Sigmoid colon (tissue), 7 donors: ENCODE measurements around the gene SPATC1L. TPM values are rescaled to one million over a fixed set of nuclear protein-coding genes. Genes with fewer than 3 reads are reported as not detected.
A peak's percentile ranks its signal among the peaks of the same experiment; 100 is the strongest.

Experiments
- DNase-seq: peaks from one replicate; pipeline ENCODE4 v3.0.0-alpha.2; 2019
- H3K27ac ChIP-seq, 4 donors: fragments of 200-600 bp; sonication (generic); one replicate each; pipeline ENCODE4 v1.5.1; 2016 to 2019; ENCODE audit warnings: mild to moderate bottlenecking in 1 of 4
- H3K27me3 ChIP-seq, 3 donors: fragments of 200-600 bp; sonication (generic); one replicate each; pipeline ENCODE4 v1.5.1; 2019; ENCODE audit warnings: mild to moderate bottlenecking in 1 of 3
- H3K36me3 ChIP-seq, 4 donors: fragments of 200-600 bp; sonication (generic); one replicate each; pipeline ENCODE4 v1.5.1; 2016 to 2019
- H3K4me1 ChIP-seq, 4 donors: fragments of 200-600 bp; sonication (generic); one replicate each; pipeline ENCODE4 v1.5.1; 2017 to 2019
- H3K4me3 ChIP-seq, 4 donors: fragments of 200-600 bp; sonication (generic); one replicate each; pipeline ENCODE4 v1.5.1; 2017 to 2019; ENCODE audit warnings: mild to moderate bottlenecking in 2 of 4, moderate library complexity in 1 of 4
- H3K9me3 ChIP-seq, 4 donors: fragments of 200-600 bp in 3 of 4; sonication (generic) in 3 of 4; one replicate each; pipeline versions ENCODE4 v1.5.1 to v1.6.1; 2013 to 2019
- EP300 ChIP-seq, 4 donors: sonication (generic); formaldehyde crosslinking; IDR thresholded peaks; one replicate each; pipeline ENCODE4 v1.6.1; 2017; ENCODE audit warnings: antibody characterized with exemption in 4 of 4
- POLR2A ChIP-seq, 2 donors: fragments of 450-650 bp; IDR thresholded peaks; one replicate each; pipeline ENCODE4 v1.6.1; 2016; ENCODE audit warnings: antibody characterized with exemption in 2 of 2, mild to moderate bottlenecking in 2 of 2, moderate library complexity in 2 of 2
- POLR2AphosphoS5 ChIP-seq, 4 donors: sonication (generic); formaldehyde crosslinking; IDR thresholded peaks; one replicate each; pipeline ENCODE4 v1.6.1; 2017; ENCODE audit warnings: antibody characterized with exemption in 4 of 4
- WGBS, 2 donors: extraction: QIAGEN DNeasy Blood & Tissue Kit; methylation state at CpG; one replicate each; pipeline ENCODE4 v1.1.7; 2013; 5-methylcytosine and 5-hydroxymethylcytosine counted together
- intact Hi-C: fragments of 100-400 bp; cut with DNase I; formaldehyde crosslinking; loops from one replicate; pipeline ENCODE4 v1.15.1; 2023
- polyA plus RNA-seq, 3 donors: library from polyadenylated mRNA; stranded (reverse); fragments of 200-250 nt; gene quantifications; one replicate each; pipeline ENCODE4 v1.2.3, GENCODE V29; 2013
- total RNA-seq, 4 donors: library from RNA; depleted of rRNA; stranded (reverse); fragments of >200 nt; gene quantifications; one replicate each; pipeline ENCODE4 v1.1.0, GENCODE V29; 2016
- TF ChIP-seq, protein P1 (sequence below), 4 experiments: fragments of 450-650 bp in 3 of 4; fragments of 200-600 bp in 1 of 4; IDR thresholded peaks; one replicate each; pipeline ENCODE4 v1.5.1; 2016 to 2019; ENCODE audit warnings: antibody characterized with exemption in 4 of 4, mild to moderate bottlenecking in 3 of 4, moderate library complexity in 2 of 4
- donor health status: healthy with polysubstance abuse.
- donor health status: Bipolar disorder and iron deficiency.
- donor health status: healthy.

The SPATC1L gene
- total and polyA plus RNA-seq, 7 donors: 0.95 to 18.3 (median 7.8) TPM

DNA sequence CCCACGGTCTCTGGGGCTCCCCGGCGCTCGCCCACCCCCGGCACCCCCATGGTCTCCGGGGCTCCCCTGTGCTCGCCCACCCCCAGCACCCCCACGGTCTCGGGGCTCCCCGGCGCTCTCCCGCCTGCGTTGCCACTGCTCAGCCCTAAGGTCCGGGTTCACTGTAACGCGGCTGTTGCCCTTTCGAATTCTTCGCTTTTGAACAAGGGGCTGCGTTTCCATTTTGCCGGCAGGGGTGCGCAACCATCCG, 23.7 kb downstream of the SPATC1L start:
- Histone ChIP-seq H3K9me3 (no peaks in the 10 kb centered on the region), H3K4me1 (peaks cover 0 to 14% (median 0%) of the 10 kb centered on the region in 4 donors), H3K27ac (no peak overlapping the region), H3K4me3 (no peak overlapping the region), H3K36me3 (no peaks in the 10 kb centered on the region), H3K27me3 (peaks cover 0 to 36% (median 0%) of the 10 kb centered on the region in 3 donors)
- peak; percentile 56 for DNase-seq
- 90 to 95% methylated on average over 22 of the region's 22 CpGs for WGBS, 2 donors
- intact Hi-C loops: no loop called here
- no peak for TF ChIP-seq EP300 (IDR thresholded peaks at IDR 0.05)
- TF ChIP-seq, protein P1, sequence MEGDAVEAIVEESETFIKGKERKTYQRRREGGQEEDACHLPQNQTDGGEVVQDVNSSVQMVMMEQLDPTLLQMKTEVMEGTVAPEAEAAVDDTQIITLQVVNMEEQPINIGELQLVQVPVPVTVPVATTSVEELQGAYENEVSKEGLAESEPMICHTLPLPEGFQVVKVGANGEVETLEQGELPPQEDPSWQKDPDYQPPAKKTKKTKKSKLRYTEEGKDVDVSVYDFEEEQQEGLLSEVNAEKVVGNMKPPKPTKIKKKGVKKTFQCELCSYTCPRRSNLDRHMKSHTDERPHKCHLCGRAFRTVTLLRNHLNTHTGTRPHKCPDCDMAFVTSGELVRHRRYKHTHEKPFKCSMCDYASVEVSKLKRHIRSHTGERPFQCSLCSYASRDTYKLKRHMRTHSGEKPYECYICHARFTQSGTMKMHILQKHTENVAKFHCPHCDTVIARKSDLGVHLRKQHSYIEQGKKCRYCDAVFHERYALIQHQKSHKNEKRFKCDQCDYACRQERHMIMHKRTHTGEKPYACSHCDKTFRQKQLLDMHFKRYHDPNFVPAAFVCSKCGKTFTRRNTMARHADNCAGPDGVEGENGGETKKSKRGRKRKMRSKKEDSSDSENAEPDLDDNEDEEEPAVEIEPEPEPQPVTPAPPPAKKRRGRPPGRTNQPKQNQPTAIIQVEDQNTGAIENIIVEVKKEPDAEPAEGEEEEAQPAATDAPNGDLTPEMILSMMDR (IDR thresholded peaks at IDR 0.05): no peak
- TF ChIP-seq POLR2AphosphoS5 (IDR thresholded peaks at IDR 0.05): no peak
- TF ChIP-seq POLR2A (IDR thresholded peaks at IDR 0.05): no peak

DNA sequence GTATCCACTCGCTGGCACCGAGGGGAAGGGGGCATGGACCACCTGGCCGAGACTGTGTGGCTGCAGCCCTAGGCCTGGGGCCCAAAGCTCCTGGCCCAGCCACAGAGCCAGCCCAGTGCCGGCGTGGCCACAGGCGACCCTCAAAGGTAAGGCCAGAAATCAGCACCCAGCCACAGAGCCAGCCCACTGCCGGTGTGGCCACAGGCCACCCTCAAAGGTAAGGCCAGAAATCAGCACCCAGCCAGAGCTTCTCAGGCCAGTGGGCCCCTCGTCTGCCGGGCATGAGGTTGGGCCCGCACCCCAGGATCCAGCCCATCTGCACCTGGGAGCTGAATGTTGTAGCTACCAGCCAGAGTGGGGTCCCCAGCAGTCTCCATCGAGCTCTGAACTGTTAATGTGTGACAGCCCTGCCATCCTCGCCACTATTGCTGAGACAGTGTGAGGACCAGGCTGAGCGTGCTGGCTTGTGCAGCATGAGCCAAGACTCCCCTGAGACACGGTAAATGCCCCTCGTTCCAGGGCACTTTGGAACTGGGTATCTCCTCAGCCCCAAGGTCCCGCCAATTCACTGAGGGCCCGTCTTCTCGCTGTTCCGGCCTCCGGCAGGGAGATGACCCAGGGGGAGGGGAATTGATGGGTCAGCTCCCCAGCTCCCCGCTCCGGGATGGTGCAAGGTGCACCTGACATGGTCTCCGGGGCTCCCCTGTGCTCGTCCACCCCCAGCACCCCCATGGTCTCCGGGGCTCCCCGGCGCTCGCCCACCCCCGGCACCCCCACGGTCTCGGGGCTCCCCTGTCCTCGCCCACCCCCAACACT, 24.2 kb downstream of the SPATC1L start:
- peak; percentile 51 for DNase-seq
- WGBS, 2 donors: 92 to 93% methylated on average over 32 of the region's 32 CpGs
- H3K4me3 ChIP-seq: no peak overlapping the region

DNA sequence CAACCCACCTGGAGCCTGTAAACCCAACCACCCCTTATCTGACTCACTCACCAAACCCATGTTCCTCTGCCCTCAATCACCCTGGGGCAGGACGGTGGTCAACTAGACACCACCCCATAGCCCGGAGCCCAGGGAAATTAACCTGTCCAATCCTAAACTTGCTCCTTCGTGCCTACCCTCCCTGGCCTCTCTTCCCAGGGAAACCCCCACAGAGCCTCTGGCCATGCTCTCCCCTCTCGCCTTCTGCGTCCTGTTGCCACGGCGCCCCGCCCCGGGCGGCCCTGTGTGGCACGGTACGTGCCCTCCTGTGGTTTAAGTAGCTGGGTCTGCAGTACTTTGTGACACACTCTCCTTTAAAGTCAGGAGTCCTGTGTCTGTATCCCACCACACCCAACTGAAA, 24.9 kb downstream of the SPATC1L start:
- TF ChIP-seq EP300 (IDR thresholded peaks at IDR 0.05) (no peak), POLR2AphosphoS5 (IDR thresholded peaks at IDR 0.05) (no peak), POLR2A (IDR thresholded peaks at IDR 0.05) (no peak)
- TF ChIP-seq, protein P1 (IDR thresholded peaks at IDR 0.05): no peak
- Histone ChIP-seq H3K36me3 (no peaks in the 10 kb centered on the region), H3K9me3 (no peaks in the 10 kb centered on the region), H3K4me1 (peaks cover 0 to 14% (median 0%) of the 10 kb centered on the region in 4 donors), H3K27ac (no peak overlapping the region), H3K4me3 (no peak overlapping the region), H3K27me3 (peaks cover 0 to 33% (median 0%) of the 10 kb centered on the region in 3 donors)
- WGBS, 2 donors: 94 to 96% methylated on average over 12 of the region's 12 CpGs
- DNase-seq: peak; percentile 58
- intact Hi-C loops: no loop called here

More for the DNA sequence above, 24.2 kb downstream of the SPATC1L start:
- peaks cover 0 to 36% (median 0%) of the 10 kb centered on the region in 3 donors for H3K27me3 ChIP-seq
- no peaks in the 10 kb centered on the region for H3K36me3 ChIP-seq
- peaks cover 0 to 14% (median 0%) of the 10 kb centered on the region in 4 donors for H3K4me1 ChIP-seq
- intact Hi-C loops: no loop called here
- TF ChIP-seq POLR2A (IDR thresholded peaks at IDR 0.05): no peak
- TF ChIP-seq EP300 (IDR thresholded peaks at IDR 0.05): no peak
- TF ChIP-seq, protein P1 (IDR thresholded peaks at IDR 0.05): no peak
- H3K27ac ChIP-seq: no peak overlapping the region
- no peaks in the 10 kb centered on the region for H3K9me3 ChIP-seq

DNA sequence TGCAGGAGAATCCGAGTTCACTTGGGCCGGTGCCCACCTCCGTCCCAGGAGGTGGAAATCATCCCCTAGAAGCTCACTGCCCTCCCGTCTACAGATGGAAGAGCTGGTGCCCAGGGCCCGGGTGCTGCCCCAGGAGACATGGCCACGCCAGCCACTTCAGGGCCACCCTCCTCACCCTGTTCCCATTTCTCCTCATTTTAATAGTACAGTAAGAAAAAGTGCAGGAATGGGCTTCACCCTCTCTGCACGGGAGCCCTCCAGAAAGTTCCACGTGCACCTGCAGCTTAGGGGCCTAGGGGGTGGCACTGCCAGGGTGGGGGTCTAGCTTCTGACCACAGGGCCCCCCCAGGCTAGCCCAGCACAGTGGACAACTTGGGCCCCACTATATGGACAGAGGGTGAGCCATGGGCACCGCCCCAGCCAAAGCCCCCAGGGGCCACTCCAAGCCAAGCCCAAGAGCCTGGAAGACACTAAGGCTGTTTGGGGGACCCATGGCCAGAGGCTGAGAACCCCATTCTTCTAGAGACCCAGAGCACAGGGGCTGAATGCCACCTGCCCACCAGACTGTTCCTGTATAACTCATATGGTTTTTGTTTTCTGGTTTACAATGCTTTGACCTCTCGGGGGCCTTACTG, 25.5 kb downstream of the SPATC1L start:
- Histone ChIP-seq H3K4me1 (peaks cover 0 to 14% (median 1%) of the 10 kb centered on the region in 4 donors), H3K27me3 (peaks cover 0 to 27% (median 0%) of the 10 kb centered on the region in 3 donors), H3K4me3 (no peak overlapping the region), H3K36me3 (no peaks in the 10 kb centered on the region), H3K9me3 (no peaks in the 10 kb centered on the region), H3K27ac (no peak overlapping the region)
- TF ChIP-seq POLR2A (IDR thresholded peaks at IDR 0.05): no peak
- TF ChIP-seq EP300 (IDR thresholded peaks at IDR 0.05): no peak
- no peak for TF ChIP-seq POLR2AphosphoS5 (IDR thresholded peaks at IDR 0.05)
- TF ChIP-seq, protein P1 (IDR thresholded peaks at IDR 0.05): no peak
- peak; percentile 38 for DNase-seq
- WGBS, 2 donors: 92 to 93% methylated on average over 10 of the region's 10 CpGs
- intact Hi-C loops: no loop called here
